Measurements from ENCODE around the gene AKTIP. TPM values are rescaled to one million over a fixed set of nuclear protein-coding genes. Genes with fewer than 3 reads are reported as not detected.

Gene AKTIP
- total and polyA plus RNA-seq, 8 donors: 12.5 to 34.9 (median 16.4) TPM

DNA sequence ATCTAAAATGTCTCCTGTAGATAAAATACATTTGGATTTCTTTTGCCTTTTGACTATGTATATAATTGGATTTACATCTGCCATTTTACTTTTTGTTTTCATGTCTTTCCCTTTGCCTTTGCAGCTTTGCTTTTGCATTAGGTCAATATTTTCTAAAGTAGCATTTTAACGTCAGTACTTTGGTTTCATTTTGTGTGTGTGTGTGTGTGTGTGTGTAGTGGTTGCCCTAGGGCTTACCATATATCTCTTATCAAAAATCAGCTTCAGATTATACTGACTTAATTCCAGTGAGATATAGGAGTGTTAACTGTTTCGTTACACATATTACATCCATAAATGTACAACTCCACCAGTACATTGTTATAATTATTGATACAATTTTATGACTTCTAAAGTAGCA lies 26.1 kb downstream of the AKTIP start:
- Histone ChIP-seq H3K36me3 (peaks cover 36 to 96% (median 82%) of the 10 kb centered on the region in 4 donors), H3K27ac (no peak overlapping the region), H3K9me3 (no peaks in the 10 kb centered on the region), H3K27me3 (no peaks in the 10 kb centered on the region), H3K4me3 (no peak overlapping the region), H3K4me1 (peaks cover 0 to 20% (median 9%) of the 10 kb centered on the region in 4 donors)
- intact Hi-C loops (cut with DNase I; ENCODE audit: low total_unique reads): no loop called here
- 37 to 65% (median 55%) methylated on average over 2 of the region's 2 CpGs for WGBS, 5 donors
- TF ChIP-seq, protein P1, sequence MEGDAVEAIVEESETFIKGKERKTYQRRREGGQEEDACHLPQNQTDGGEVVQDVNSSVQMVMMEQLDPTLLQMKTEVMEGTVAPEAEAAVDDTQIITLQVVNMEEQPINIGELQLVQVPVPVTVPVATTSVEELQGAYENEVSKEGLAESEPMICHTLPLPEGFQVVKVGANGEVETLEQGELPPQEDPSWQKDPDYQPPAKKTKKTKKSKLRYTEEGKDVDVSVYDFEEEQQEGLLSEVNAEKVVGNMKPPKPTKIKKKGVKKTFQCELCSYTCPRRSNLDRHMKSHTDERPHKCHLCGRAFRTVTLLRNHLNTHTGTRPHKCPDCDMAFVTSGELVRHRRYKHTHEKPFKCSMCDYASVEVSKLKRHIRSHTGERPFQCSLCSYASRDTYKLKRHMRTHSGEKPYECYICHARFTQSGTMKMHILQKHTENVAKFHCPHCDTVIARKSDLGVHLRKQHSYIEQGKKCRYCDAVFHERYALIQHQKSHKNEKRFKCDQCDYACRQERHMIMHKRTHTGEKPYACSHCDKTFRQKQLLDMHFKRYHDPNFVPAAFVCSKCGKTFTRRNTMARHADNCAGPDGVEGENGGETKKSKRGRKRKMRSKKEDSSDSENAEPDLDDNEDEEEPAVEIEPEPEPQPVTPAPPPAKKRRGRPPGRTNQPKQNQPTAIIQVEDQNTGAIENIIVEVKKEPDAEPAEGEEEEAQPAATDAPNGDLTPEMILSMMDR (IDR thresholded peaks at IDR 0.05): no peak
- TF ChIP-seq POLR2AphosphoS5 (IDR thresholded peaks at IDR 0.05): no peak
- no peak for TF ChIP-seq EP300 (IDR thresholded peaks at IDR 0.05)
- TF ChIP-seq POLR2A (IDR thresholded peaks at IDR 0.05): no peak
- no peak for DNase-seq

DNA sequence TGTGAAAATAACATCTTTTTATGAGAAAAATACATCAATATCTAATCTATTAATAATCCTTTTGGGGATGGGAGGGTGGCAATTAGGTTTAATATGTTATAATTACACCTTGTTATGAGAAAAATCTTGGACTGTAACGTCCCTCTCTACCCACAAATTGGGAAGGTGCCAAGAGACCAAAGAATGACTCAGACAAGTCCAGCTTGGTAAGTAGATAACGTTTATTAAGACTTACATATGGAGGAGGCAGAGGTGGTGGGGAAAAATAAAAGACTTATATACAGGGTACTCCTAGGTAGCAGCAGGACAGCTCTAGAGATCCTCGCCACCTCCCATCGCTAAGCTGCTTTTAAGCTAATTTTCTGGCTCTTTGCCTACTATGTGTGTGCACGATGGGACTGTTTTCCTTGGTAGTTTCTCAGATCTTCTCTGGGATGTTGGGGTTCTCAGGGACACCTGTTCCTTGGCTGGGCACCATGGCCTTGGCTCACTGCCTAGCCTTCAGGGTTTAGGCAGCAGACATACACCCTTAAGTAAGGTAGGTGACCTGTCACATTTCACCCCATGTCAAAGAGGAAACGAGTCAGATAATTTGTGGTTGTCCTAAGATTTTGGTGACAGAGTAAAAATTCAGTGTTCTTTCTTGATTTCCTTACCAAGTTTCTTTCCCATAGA lies 37.3 kb downstream of the AKTIP start:
- TF ChIP-seq POLR2A (IDR thresholded peaks at IDR 0.05) (no peak), EP300 (IDR thresholded peaks at IDR 0.05) (no peak), POLR2AphosphoS5 (IDR thresholded peaks at IDR 0.05) (no peak)
- TF ChIP-seq, protein P1 (IDR thresholded peaks at IDR 0.05): no peak
- 53 to 64% (median 61%) methylated on average over 6 of the region's 6 CpGs for WGBS, 5 donors
- Histone ChIP-seq H3K27me3 (no peaks in the 10 kb centered on the region), H3K4me1 (peaks cover 0 to 15% (median 8%) of the 10 kb centered on the region in 4 donors), H3K27ac (no peak overlapping the region), H3K36me3 (peaks cover 33 to 100% (median 99%) of the 10 kb centered on the region in 4 donors), H3K9me3 (no peaks in the 10 kb centered on the region), H3K4me3 (no peak overlapping the region)
- intact Hi-C loops (cut with DNase I; ENCODE audit: low total_unique reads): no loop called here
- DNase-seq: peak in 1 of 2 donors; percentile 14

DNA sequence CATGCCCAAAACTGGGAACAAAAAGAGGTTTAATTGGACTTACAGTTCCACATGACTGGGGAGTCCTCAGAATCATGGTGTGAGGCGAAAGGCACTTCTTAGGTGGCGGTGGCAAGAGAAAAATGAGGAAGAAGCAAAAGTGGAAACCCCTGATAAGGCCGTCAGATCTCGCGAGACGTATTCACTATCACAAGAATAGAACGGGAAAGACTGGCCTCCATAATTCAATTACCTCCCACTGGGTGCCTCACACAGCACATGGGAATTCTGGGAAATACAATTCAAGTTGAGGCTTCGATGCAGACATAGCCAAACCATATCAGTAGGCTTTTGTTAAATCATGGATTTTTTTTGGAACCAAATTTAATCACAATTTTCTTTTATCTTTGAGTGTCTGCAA lies 44.4 kb downstream of the AKTIP start:
- TF ChIP-seq, protein P1 (IDR thresholded peaks at IDR 0.05): no peak
- no peak for TF ChIP-seq EP300 (IDR thresholded peaks at IDR 0.05)
- no peak for TF ChIP-seq POLR2AphosphoS5 (IDR thresholded peaks at IDR 0.05)
- TF ChIP-seq POLR2A (IDR thresholded peaks at IDR 0.05): no peak
- WGBS, 5 donors: 89 to 93% (median 91%) methylated on average over 8 of the region's 8 CpGs
- no peaks in the 10 kb centered on the region for H3K27me3 ChIP-seq
- DNase-seq: no peak
- intact Hi-C loops (cut with DNase I; ENCODE audit: low total_unique reads): no loop called here
- H3K36me3 ChIP-seq: peaks cover 50 to 100% (median 100%) of the 10 kb centered on the region in 4 donors
- H3K4me1 ChIP-seq: no peaks in the 10 kb centered on the region
- no peak overlapping the region for H3K27ac ChIP-seq
- H3K4me3 ChIP-seq: no peak overlapping the region
- no peaks in the 10 kb centered on the region for H3K9me3 ChIP-seq

DNA sequence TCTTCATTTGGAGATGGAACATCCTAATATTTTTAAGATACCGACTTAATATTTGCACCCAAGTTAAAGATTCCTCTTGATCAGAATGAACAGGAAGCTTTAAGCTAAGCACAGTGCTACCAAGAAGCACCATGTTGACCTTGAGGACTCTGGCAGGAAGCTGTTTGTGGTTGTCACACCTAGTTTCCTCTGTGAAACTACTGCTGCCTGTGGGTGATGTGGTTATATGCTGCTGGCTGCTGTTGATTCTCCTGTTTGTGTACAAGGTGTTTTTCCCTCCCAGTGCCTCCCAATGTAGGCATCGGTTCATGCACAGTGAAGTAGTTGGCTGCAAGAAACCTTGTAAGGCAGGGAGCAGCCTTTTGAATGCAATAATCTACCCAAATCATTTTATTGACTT lies 45.3 kb downstream of the AKTIP start:
- Histone ChIP-seq H3K27me3 (no peaks in the 10 kb centered on the region), H3K27ac (peak overlapping the region in 2 of 5 donors; percentile 25 to 43), H3K4me1 (no peaks in the 10 kb centered on the region), H3K36me3 (peaks cover 44 to 100% (median 100%) of the 10 kb centered on the region in 4 donors), H3K4me3 (no peak overlapping the region), H3K9me3 (no peaks in the 10 kb centered on the region)
- DNase-seq: peak in 1 of 2 donors; percentile 76
- WGBS, 5 donors: 71 to 96% (median 80%) methylated on average over 2 of the region's 2 CpGs
- intact Hi-C loops (cut with DNase I; ENCODE audit: low total_unique reads): no loop called here
- TF ChIP-seq POLR2A (IDR thresholded peaks at IDR 0.05) (no peak), POLR2AphosphoS5 (IDR thresholded peaks at IDR 0.05) (peak in 2 of 3 donors; percentile 20 to 22), EP300 (IDR thresholded peaks at IDR 0.05) (no peak)

DNA sequence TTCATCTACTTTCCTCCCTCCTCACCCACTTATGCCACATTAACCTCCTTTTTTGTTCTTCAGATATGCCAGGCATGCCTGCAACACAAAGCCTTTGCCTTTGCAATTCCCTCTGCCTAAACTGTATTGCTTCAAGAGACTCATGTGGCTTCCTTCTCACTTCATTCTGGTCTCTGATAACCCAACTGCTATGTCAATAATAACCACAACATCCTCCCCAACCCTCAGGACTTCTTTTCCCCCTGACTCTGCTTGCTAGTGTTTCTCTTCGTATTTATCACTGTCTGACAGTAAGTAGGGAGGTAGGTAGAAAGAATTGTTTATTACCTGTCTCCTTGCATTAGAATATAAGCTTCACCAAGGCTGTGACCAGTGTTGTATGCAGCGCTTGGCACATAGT lies 46.4 kb downstream of the AKTIP start:
- TF ChIP-seq POLR2AphosphoS5 (IDR thresholded peaks at IDR 0.05) (peak in 2 of 3 donors; percentile 6 to 12), POLR2A (IDR thresholded peaks at IDR 0.05) (no peak)
- no peaks in the 10 kb centered on the region for H3K27me3 ChIP-seq
- intact Hi-C loops (cut with DNase I; ENCODE audit: low total_unique reads): no loop called here
- no peak overlapping the region for H3K4me3 ChIP-seq
- no peaks in the 10 kb centered on the region for H3K9me3 ChIP-seq
- H3K36me3 ChIP-seq: peaks cover 39 to 100% (median 100%) of the 10 kb centered on the region in 4 donors
- DNase-seq: peak in 1 of 2 donors; percentile 38
- H3K4me1 ChIP-seq: no peaks in the 10 kb centered on the region
- 78 to 93% (median 86%) methylated on average over 2 of the region's 2 CpGs for WGBS, 5 donors
- H3K27ac ChIP-seq: peak overlapping the region in 2 of 5 donors; percentile 43 to 45

All from stomach (tissue), 9 donors.